Glutamatergic neuron (in vitro differentiated cells): ENCODE results near the gene CLEC4C. TPM values are rescaled to one million over a fixed set of nuclear protein-coding genes. Genes with fewer than 3 reads are reported as not detected.
"Not testable (repeated sequence)": the region's sequence is repeated elsewhere in the genome, so short reads cannot be mapped to it uniquely, and the experiment has no call there.

Source experiments
- DNase-seq: peaks from one replicate; pipeline ENCODE4 v3.0.0; 2022
- H3K27ac Mint-ChIP-seq: one replicate; pipeline ENCODE4 v1.8.0; 2020; ENCODE audit warnings: mild to moderate bottlenecking, mixed read lengths, inconsistent platforms; ENCODE audit not compliant: unreplicated experiment
- H3K27me3 Mint-ChIP-seq: one replicate; pipeline ENCODE4 v1.8.0; 2020; ENCODE audit warnings: mild to moderate bottlenecking, moderate library complexity, mixed read lengths, inconsistent platforms; ENCODE audit not compliant: unreplicated experiment
- H3K36me3 Mint-ChIP-seq: one replicate; pipeline ENCODE4 v1.8.0; 2020; ENCODE audit warnings: mild to moderate bottlenecking, mixed read lengths, inconsistent platforms; ENCODE audit not compliant: unreplicated experiment
- H3K4me1 Mint-ChIP-seq: one replicate; pipeline ENCODE4 v1.8.0; 2020; ENCODE audit warnings: mild to moderate bottlenecking, low read depth, mixed read lengths, inconsistent platforms; ENCODE audit not compliant: unreplicated experiment
- H3K4me3 Mint-ChIP-seq: one replicate; pipeline ENCODE4 v1.8.0; 2020; ENCODE audit warnings: mild to moderate bottlenecking, mixed read lengths, inconsistent platforms; ENCODE audit not compliant: unreplicated experiment
- H3K9me3 Mint-ChIP-seq: one replicate; pipeline ENCODE4 v1.8.0; 2020; ENCODE audit warnings: mild to moderate bottlenecking, moderate library complexity, mixed read lengths, inconsistent platforms; ENCODE audit not compliant: unreplicated experiment
- long read RNA-seq: library from polyadenylated mRNA; unstranded; transcript quantifications from one replicate; pipeline ENCODE4 v2.0.0, GENCODE V29; 2020; ENCODE audit not compliant: unreplicated experiment
- total RNA-seq: library from RNA; stranded (reverse); fragmentation: NEBNext Ultra II Directional; extraction: Animal tissue kit (Norgen Biotek cat#: 25700); gene quantifications from one replicate; pipeline ENCODE4 v1.2.1, GENCODE V29; 2021; ENCODE audit not compliant: unreplicated experiment
- TF ChIP-seq, protein P1 (sequence below): fragments of 200-600 bp; sonication (generic); IDR thresholded peaks from one replicate; pipeline ENCODE4 v1.5.0; 2021; ENCODE audit not compliant: partially characterized antibody, unreplicated experiment

The CLEC4C gene
- not detected for total RNA-seq
- long read RNA-seq, result 0 reads

- H3K27me3 Mint-ChIP-seq, result peaks cover 2% of the 10 kb centered on the region
- no peak for DNase-seq
- no peak within 1 kb of the TSS for H3K4me3 Mint-ChIP-seq
- no peaks in the 10 kb centered on the region for H3K36me3 Mint-ChIP-seq
- TF ChIP-seq, protein P1, sequence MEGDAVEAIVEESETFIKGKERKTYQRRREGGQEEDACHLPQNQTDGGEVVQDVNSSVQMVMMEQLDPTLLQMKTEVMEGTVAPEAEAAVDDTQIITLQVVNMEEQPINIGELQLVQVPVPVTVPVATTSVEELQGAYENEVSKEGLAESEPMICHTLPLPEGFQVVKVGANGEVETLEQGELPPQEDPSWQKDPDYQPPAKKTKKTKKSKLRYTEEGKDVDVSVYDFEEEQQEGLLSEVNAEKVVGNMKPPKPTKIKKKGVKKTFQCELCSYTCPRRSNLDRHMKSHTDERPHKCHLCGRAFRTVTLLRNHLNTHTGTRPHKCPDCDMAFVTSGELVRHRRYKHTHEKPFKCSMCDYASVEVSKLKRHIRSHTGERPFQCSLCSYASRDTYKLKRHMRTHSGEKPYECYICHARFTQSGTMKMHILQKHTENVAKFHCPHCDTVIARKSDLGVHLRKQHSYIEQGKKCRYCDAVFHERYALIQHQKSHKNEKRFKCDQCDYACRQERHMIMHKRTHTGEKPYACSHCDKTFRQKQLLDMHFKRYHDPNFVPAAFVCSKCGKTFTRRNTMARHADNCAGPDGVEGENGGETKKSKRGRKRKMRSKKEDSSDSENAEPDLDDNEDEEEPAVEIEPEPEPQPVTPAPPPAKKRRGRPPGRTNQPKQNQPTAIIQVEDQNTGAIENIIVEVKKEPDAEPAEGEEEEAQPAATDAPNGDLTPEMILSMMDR, result no peak
- H3K4me1 Mint-ChIP-seq, result no peaks in the 10 kb centered on the region
- no peak within 1 kb of the TSS for H3K27ac Mint-ChIP-seq
- H3K9me3 Mint-ChIP-seq, result no peaks in the 10 kb centered on the region
Measured at GRCh38 chr12:7747246-7747645, at the start of gene CLEC4C. TSS of gene CLEC4C (minus strand) at chr12:7747375. CDS start at chr12:7747348, 27 bp downstream.

DNA sequence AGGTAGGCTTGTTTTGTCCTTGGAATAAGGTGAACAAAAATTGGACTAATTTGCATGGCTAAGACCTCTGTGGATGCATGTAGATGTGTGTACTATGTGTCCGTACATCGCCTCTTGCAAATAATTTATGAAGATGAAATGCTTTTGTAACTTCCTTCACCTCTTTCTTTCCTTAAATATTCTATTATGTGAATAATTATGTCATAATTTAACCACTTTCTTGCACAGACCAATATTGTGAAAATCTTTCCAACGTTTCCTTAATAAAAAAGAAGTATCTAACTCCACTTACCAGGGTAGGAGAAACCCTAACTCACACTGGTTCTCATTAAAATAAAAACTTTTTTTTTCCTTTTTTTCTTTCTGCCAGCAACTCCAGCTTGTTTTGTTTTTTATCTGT, 46.0 kb upstream of the CLEC4C start:
- no peaks in the 10 kb centered on the region for H3K9me3 Mint-ChIP-seq
- DNase-seq, result no peak
- TF ChIP-seq, protein P1, result no peak
- H3K27ac Mint-ChIP-seq, result no peak overlapping the region
- H3K4me1 Mint-ChIP-seq, result no peaks in the 10 kb centered on the region
- H3K27me3 Mint-ChIP-seq, result no peaks in the 10 kb centered on the region
- H3K4me3 Mint-ChIP-seq, result no peak overlapping the region
- no peaks in the 10 kb centered on the region for H3K36me3 Mint-ChIP-seq

DNA sequence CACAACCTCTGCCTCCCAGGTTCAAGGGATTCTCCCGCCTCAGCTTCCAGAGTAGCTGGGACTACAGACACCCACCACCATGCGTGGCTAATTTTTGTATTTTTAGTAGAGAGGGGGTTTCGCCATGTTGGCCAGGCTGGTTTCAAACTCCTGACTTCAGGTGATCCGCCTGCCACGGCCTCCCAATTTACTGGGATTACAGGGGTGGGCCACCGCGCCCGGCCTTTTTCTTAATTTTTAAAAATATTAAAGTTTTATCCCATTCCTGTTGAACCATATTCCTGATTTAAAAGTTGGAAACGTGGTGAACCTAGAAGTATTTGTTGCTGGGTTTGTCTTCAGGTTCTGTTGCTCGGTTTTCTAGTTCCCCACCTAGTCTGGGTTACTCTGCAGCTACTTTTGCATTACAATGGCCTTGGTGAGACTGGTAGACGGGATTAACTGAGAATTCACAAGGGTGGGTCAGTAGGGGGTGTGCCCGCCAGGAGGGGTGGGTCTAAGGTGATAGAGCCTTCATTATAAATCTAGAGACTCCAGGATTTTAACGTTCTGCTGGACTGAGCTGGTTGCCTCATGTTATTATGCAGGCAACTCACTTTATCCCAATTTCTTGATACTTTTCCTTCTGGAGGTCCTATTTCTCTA, 41.8 kb upstream of the CLEC4C start, which contains the start of gene NANOG:
TSS of gene NANOG (plus strand) at position 519 of the 645 bp plus-strand sequence. CDS start 213 bp downstream, outside the sequence.
- not testable (repeated sequence) for H3K9me3 Mint-ChIP-seq, H3K4me3 Mint-ChIP-seq, H3K36me3 Mint-ChIP-seq, H3K27ac Mint-ChIP-seq, DNase-seq, H3K27me3 Mint-ChIP-seq, H3K4me1 Mint-ChIP-seq

- H3K36me3 Mint-ChIP-seq, result no peaks in the 10 kb centered on the region
- no peaks in the 10 kb centered on the region for H3K27me3 Mint-ChIP-seq
- no peak overlapping the region for H3K27ac Mint-ChIP-seq
- H3K4me3 Mint-ChIP-seq, result no peak overlapping the region
- TF ChIP-seq, protein P1, result no peak
- no peaks in the 10 kb centered on the region for H3K4me1 Mint-ChIP-seq
- H3K9me3 Mint-ChIP-seq, result peaks cover 1% of the 10 kb centered on the region
- DNase-seq, result no peak
Measured at GRCh38 chr12:7788294-7788660, 41.1 kb upstream of the CLEC4C start.

GRCh38 chr12:7787574-7788293, 40.6 kb upstream of the CLEC4C start:
- DNase-seq, result no peak
- Mint-ChIP-seq H3K27me3 (no peaks in the 10 kb centered on the region), H3K9me3 (peaks cover 1% of the 10 kb centered on the region), H3K36me3 (no peaks in the 10 kb centered on the region), H3K4me3 (no peak overlapping the region), H3K27ac (no peak overlapping the region), H3K4me1 (no peaks in the 10 kb centered on the region)
- TF ChIP-seq, protein P1, result no peak
